ENCODE measurements around the gene PRORP. TPM values are rescaled to one million over a fixed set of nuclear protein-coding genes. Genes with fewer than 3 reads are reported as not detected.

Gene PRORP
- total and polyA plus RNA-seq, 3 donors from 2014 or later: 24.3 to 34.4 (median 31.7) TPM

DNA sequence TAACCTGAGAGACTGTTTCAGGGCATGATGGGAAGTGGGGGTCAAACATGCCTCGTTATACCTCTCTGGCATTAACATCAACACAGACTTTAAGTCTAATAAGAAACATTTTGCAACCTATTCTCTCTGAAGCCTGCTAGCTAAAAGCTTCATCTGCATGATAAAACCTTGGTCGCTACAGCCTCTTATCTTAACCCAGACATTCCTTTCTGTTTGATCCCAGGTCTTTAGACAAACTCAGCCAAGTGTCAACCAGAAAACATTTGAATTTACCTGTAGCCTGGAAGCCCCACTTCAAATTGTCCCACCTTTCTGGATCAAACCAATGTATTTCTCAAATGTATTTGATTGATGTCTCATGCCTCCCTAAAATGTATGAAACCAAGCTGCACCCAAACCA is 9.7 kb upstream of the PRORP start:
- intact Hi-C loops (cut with DNase I; ENCODE audit: low total_unique reads): loop anchor here (10.0 kb wide), 1 partner anchor 48 kb away; no protein-coding TSS in a partner anchor
- no peaks in the 10 kb centered on the region for H3K36me3 ChIP-seq (ENCODE audit: low read depth, missing control alignments)
- no peaks in the 10 kb centered on the region for H3K27me3 ChIP-seq
- H3K4me3 ChIP-seq: no peak overlapping the region
- DNase-seq: no peak
- WGBS, 2 donors: 61 to 69% methylated on average over 2 of the region's 2 CpGs
- TF ChIP-seq POLR2A (IDR thresholded peaks at IDR 0.05): no peak
- TF ChIP-seq, protein P1, sequence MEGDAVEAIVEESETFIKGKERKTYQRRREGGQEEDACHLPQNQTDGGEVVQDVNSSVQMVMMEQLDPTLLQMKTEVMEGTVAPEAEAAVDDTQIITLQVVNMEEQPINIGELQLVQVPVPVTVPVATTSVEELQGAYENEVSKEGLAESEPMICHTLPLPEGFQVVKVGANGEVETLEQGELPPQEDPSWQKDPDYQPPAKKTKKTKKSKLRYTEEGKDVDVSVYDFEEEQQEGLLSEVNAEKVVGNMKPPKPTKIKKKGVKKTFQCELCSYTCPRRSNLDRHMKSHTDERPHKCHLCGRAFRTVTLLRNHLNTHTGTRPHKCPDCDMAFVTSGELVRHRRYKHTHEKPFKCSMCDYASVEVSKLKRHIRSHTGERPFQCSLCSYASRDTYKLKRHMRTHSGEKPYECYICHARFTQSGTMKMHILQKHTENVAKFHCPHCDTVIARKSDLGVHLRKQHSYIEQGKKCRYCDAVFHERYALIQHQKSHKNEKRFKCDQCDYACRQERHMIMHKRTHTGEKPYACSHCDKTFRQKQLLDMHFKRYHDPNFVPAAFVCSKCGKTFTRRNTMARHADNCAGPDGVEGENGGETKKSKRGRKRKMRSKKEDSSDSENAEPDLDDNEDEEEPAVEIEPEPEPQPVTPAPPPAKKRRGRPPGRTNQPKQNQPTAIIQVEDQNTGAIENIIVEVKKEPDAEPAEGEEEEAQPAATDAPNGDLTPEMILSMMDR (IDR thresholded peaks at IDR 0.05): no peak
- no peaks in the 10 kb centered on the region for H3K9me3 ChIP-seq
- no peaks in the 10 kb centered on the region for H3K4me1 ChIP-seq
- H3K27ac ChIP-seq: no peak overlapping the region

GRCh38 chr14:35113308-35113950 is 8.9 kb upstream of the PRORP start:
- Histone ChIP-seq H3K9me3 (no peaks in the 10 kb centered on the region), H3K27ac (no peak overlapping the region), H3K4me3 (no peak overlapping the region), H3K36me3 (ENCODE audit: low read depth, missing control alignments) (no peaks in the 10 kb centered on the region), H3K27me3 (no peaks in the 10 kb centered on the region), H3K4me1 (no peaks in the 10 kb centered on the region)
- intact Hi-C loops (cut with DNase I; ENCODE audit: low total_unique reads): loop anchor here (10.0 kb wide), 1 partner anchor 49 kb away; no protein-coding TSS in a partner anchor
- WGBS, 2 donors: 86 to 91% methylated on average over 4 of the region's 4 CpGs
- no peak for TF ChIP-seq POLR2A (IDR thresholded peaks at IDR 0.05)
- TF ChIP-seq, protein P1 (IDR thresholded peaks at IDR 0.05): no peak
- DNase-seq: no peak

DNA sequence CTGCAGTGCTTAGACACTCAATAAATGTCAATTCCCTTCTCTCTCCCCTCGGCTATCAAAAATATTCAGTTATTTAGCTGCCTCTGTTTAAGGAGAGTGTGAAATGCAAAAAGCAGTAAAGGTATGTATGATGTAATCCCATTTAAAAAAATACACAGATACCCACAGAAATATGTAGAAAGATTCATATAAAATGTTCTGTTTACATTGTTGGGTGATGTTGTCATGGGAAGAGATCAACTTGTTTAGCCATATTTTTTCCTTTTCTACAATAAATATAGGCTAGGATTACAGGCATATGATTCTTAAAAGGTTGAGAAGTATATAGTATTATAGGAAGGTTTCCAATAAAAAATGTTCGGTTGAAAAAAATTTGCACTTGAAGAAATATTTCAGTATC is 8.3 kb upstream of the PRORP start:
- no peak overlapping the region for H3K4me3 ChIP-seq
- no peaks in the 10 kb centered on the region for H3K36me3 ChIP-seq (ENCODE audit: low read depth, missing control alignments)
- H3K27ac ChIP-seq: no peak overlapping the region
- no peaks in the 10 kb centered on the region for H3K27me3 ChIP-seq
- no peak for TF ChIP-seq POLR2A (IDR thresholded peaks at IDR 0.05)
- TF ChIP-seq, protein P1 (IDR thresholded peaks at IDR 0.05): no peak
- H3K4me1 ChIP-seq: no peaks in the 10 kb centered on the region
- intact Hi-C loops (cut with DNase I; ENCODE audit: low total_unique reads): loop anchor here (10.0 kb wide), 1 partner anchor 49 kb away; no protein-coding TSS in a partner anchor
- WGBS, 2 donors: 88 to 89% methylated on average over 2 of the region's 2 CpGs
- no peaks in the 10 kb centered on the region for H3K9me3 ChIP-seq
- no peak for DNase-seq

DNA sequence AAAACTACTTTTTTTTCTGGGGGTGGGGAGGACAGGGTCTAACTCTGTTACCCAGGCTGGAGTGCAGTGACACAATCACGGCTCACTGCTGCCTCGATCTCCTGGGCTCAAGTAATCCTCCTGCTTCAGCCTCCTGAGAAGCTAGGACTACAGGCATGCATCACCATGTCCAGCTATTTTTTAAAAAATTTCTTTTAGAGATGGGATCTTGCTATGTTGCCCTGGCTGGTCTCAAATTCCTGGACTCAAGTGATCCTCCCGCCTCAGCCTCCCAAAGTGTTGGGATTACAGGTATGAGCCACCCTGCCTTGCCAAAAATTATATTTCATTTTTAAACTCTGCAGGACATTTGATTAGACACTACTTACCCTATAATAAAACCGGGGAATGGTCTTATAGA is 6.1 kb upstream of the PRORP start:
- H3K36me3 ChIP-seq (ENCODE audit: low read depth, missing control alignments): no peaks in the 10 kb centered on the region
- WGBS, 2 donors: 95 to 96% methylated on average over 4 of the region's 4 CpGs
- no peak overlapping the region for H3K4me3 ChIP-seq
- no peaks in the 10 kb centered on the region for H3K4me1 ChIP-seq
- H3K27ac ChIP-seq: no peak overlapping the region
- TF ChIP-seq POLR2A (IDR thresholded peaks at IDR 0.05): no peak
- TF ChIP-seq, protein P1 (IDR thresholded peaks at IDR 0.05): no peak
- intact Hi-C loops (cut with DNase I; ENCODE audit: low total_unique reads): loop anchor here (10.0 kb wide), 1 partner anchor 51 kb away; no protein-coding TSS in a partner anchor
- no peak for DNase-seq
- H3K9me3 ChIP-seq: no peaks in the 10 kb centered on the region
- no peaks in the 10 kb centered on the region for H3K27me3 ChIP-seq

GRCh38 chr14:35117112-35117511 is 5.2 kb upstream of the PRORP start:
- WGBS, 2 donors: 27 to 62% methylated on average over 2 of the region's 2 CpGs
- Histone ChIP-seq H3K27ac (no peak overlapping the region), H3K36me3 (ENCODE audit: low read depth, missing control alignments) (no peaks in the 10 kb centered on the region), H3K4me3 (no peak overlapping the region), H3K9me3 (no peaks in the 10 kb centered on the region), H3K4me1 (no peaks in the 10 kb centered on the region), H3K27me3 (no peaks in the 10 kb centered on the region)
- TF ChIP-seq, protein P1 (IDR thresholded peaks at IDR 0.05): no peak
- no peak for TF ChIP-seq POLR2A (IDR thresholded peaks at IDR 0.05)
- no peak for DNase-seq
- intact Hi-C loops (cut with DNase I; ENCODE audit: low total_unique reads): loop anchor here (10.0 kb wide), 1 partner anchor 52 kb away; no protein-coding TSS in a partner anchor
